T-cell (primary cell): ENCODE results near the gene E2F4. TPM values are rescaled to one million over a fixed set of nuclear protein-coding genes. Genes with fewer than 3 reads are reported as not detected.
A peak's percentile ranks its signal among the peaks of the same experiment; 100 is the strongest.

Source experiments
- ATAC-seq, 4 experiments: fragments of 200-7000 bp in 3 of 4; fragments of 150-1000 bp in 1 of 4; cut with Tn5 transposase; replicated peaks in 1 of 4; 1 replicate in 3 of 4; 2 replicates in 1 of 4; pipeline ENCODE4 v1.10.0; 2021; ENCODE audit warnings: moderate library complexity in 3 of 4, mild to moderate bottlenecking in 2 of 4, moderate number of reproducible peaks in 1 of 4
- CTCF ChIA-PET, 2 donors: fragments of 300-600 bp; sonication (Branson Sonifier 250); formaldehyde crosslinking; loops; one replicate each; lab custom pipeline; 2022; ENCODE audit warnings: antibody characterized with exemption in 2 of 2; lab: Charles Lee
- POLR2A ChIA-PET, 2 donors: fragments of 300-600 bp; sonication (Branson Sonifier 250); formaldehyde crosslinking; loops; one replicate each; lab custom pipeline; 2022; ENCODE audit warnings: antibody characterized with exemption in 2 of 2; lab: Charles Lee
- DNase-seq, 35 experiments: peaks; one replicate each; pipeline versions ENCODE4 v3.0.0 to v3.0.0-alpha.2; 2013 to 2023
- H3K27ac ChIP-seq: one replicate; pipeline ENCODE4 v1.5.1; 2013; ENCODE audit warnings: low read length
- H3K27me3 ChIP-seq, 2 experiments: replicated peaks in 1 of 2; 1 replicate in 1 of 2; 2 replicates in 1 of 2; pipeline versions ENCODE4 v1.6.1 to v1.7.0; 2013; ENCODE audit warnings: low read length in 1 of 2, mixed read lengths in 1 of 2; ENCODE audit not compliant: control insufficient read depth in 2 of 2, insufficient read depth in 2 of 2; ENCODE audit errors: extremely low read depth in 1 of 2
- H3K36me3 ChIP-seq, 2 donors: 1 replicate in 1 of 2; 2 replicates in 1 of 2; pipeline versions ENCODE4 v1.6.1 to v1.7.0; 2013; ENCODE audit warnings: low read length in 1 of 2; ENCODE audit not compliant: control insufficient read depth in 2 of 2, insufficient read depth in 1 of 2; ENCODE audit errors: extremely low read depth in 1 of 2
- H3K4me1 ChIP-seq, 2 experiments: 1 replicate in 1 of 2; 2 replicates in 1 of 2; pipeline versions ENCODE4 v1.6.1 to v1.7.0; 2013; ENCODE audit warnings: low read length in 2 of 2, mixed read lengths in 1 of 2; ENCODE audit not compliant: insufficient read depth in 2 of 2, control insufficient read depth in 1 of 2; ENCODE audit errors: extremely low read depth in 1 of 2
- H3K4me3 ChIP-seq, 2 donors: 1 replicate in 1 of 2; 2 replicates in 1 of 2; pipeline versions ENCODE4 v1.5.1 to v1.7.0; 2013; ENCODE audit warnings: mild to moderate bottlenecking in 2 of 2, low read length in 1 of 2, moderate library complexity in 1 of 2; ENCODE audit not compliant: control insufficient read depth in 1 of 2; ENCODE audit errors: extremely low read depth in 1 of 2
- H3K9me3 ChIP-seq: 2 replicates; pipeline ENCODE4 v1.7.0; 2013
- H3K27ac Mint-ChIP-seq, 2 donors: one replicate each; pipeline ENCODE4 v1.8.0; 2020 to 2021; ENCODE audit warnings: mild to moderate bottlenecking in 2 of 2, mixed read lengths in 2 of 2
- H3K27me3 Mint-ChIP-seq, 2 donors: one replicate each; pipeline ENCODE4 v1.8.0; 2021 to 2022; ENCODE audit warnings: mixed read lengths in 2 of 2
- H3K36me3 Mint-ChIP-seq: one replicate; pipeline ENCODE4 v1.8.0; 2021; ENCODE audit warnings: mixed read lengths
- H3K4me1 Mint-ChIP-seq, 3 donors: one replicate each; pipeline ENCODE4 v1.8.0; 2020 to 2022; ENCODE audit warnings: mixed read lengths in 3 of 3, mild to moderate bottlenecking in 1 of 3
- H3K4me3 Mint-ChIP-seq, 3 donors: one replicate each; pipeline ENCODE4 v1.8.0; 2020 to 2022; ENCODE audit warnings: mild to moderate bottlenecking in 3 of 3, mixed read lengths in 3 of 3, moderate library complexity in 3 of 3
- H3K9me3 Mint-ChIP-seq, 3 donors: one replicate each; pipeline ENCODE4 v1.8.0; 2020 to 2022; ENCODE audit warnings: mixed read lengths in 3 of 3
- WGBS: methylation state at CpG from one replicate; pipeline ENCODE4 v1.1.5; 2013; ENCODE audit warnings: missing lambda C conversion rate; ENCODE audit not compliant: insufficient coverage; 5-methylcytosine and 5-hydroxymethylcytosine counted together
- total RNA-seq, 35 experiments: library from RNA in 6 of 35; stranded (reverse) in 6 of 35; fragments of 120-200 nt in 1 of 35; gene quantifications; one replicate each; pipeline versions ENCODE4 v1.2.1 to v1.2.4 and lab custom pipeline; 2013 to 2026

Gene E2F4
- total RNA-seq, 5 donors from 2014 or later (not counting 1 experiment from before 2014, with no cell fraction given): 59.4 to 97.1 (median 83.1) TPM

DNA sequence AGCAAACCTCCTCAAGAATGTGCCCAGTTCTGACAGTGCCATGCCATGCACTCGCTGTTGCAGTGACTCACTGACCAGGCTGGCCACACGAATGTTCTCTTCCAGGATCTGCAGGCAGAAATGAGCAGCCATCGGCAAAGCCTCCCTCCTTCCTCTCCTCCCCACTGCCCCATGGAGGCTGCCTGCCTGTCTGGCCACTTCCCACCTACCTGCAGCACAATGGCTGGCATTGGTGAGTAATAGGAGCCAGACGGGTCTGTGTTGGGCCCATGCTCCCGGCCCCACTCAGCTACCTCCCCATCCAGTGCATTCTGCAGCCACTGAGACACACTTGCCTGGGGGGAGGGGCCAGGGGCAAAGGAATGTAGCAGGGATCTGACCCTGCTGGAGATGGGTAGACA is 5.4 kb upstream of the E2F4 start:
- WGBS: 86% methylated on average over 2 of the region's 5 CpGs
- Histone ChIP-seq H3K4me1 (peaks cover 6 to 26% of the 10 kb centered on the region in 2 experiments), H3K4me3 (no peak overlapping the region), H3K9me3 (no peaks in the 10 kb centered on the region), H3K27me3 (peaks cover 0 to 34% of the 10 kb centered on the region in 2 experiments), H3K27ac (no peak overlapping the region), H3K36me3 (no peaks in the 10 kb centered on the region)
- DNase-seq: no peak
- ChIA-PET CTCF (interaction anchor here in 1 of 2 donors (1.1 kb wide), 1 partner anchor 232 kb away, joined by 3 read pairs; no protein-coding TSS in a partner anchor), POLR2A (no interaction called here)
- no peaks in the 10 kb centered on the region for H3K9me3 Mint-ChIP-seq
- H3K27me3 Mint-ChIP-seq: peaks cover 0 to 6% of the 10 kb centered on the region in 2 donors
- H3K4me3 Mint-ChIP-seq: peak overlapping the region in 1 of 3 donors; percentile 5
- H3K36me3 Mint-ChIP-seq: no peaks in the 10 kb centered on the region
- H3K27ac Mint-ChIP-seq: no peak overlapping the region
- ATAC-seq: no peak
- peaks cover 16 to 18% (median 18%) of the 10 kb centered on the region in 3 donors for H3K4me1 Mint-ChIP-seq

DNA sequence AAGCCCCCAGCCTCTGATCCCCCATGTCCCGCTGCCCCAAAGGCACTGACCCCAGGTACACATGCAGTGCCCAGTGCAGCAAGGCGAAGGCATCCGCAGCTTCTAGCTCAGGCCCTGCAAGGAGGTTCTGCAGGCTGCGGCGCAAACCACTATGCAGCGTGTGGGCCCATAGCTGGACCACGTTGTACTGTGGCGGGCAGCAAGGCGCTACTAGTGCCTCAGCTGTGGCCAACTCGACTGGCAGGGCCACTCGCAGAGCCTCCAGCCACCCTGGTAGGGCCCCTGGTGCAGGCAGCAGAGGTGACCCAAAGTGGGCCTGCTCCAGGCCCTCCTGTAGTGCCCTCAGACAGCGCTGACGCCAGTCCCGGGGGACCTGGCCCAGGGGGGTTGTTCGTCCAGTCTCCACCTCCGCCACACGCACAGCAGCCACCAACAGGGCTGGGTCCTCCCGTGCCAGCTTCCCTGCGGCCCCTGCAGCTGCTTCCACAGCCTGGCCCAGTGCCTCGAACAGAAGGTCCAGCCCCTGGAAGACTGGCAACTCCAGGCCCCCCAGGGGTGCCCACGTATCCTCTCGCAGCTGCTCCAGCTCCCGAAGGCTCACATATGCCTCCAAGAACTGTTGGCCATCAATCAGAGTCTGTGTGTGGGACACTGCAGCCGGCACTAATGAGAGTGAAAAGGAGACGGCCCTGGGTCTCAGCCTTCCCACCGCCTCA is 4.6 kb upstream of the E2F4 start:
- H3K9me3 ChIP-seq: no peaks in the 10 kb centered on the region
- ChIA-PET CTCF (interaction anchor here in 1 of 2 donors (1.1 kb wide), 1 partner anchor 233 kb away, joined by 3 read pairs; no protein-coding TSS in a partner anchor), POLR2A (interaction anchor here in 1 of 2 donors (0.6 kb wide), 1 partner anchor 159 kb away, joined by 7 read pairs; no protein-coding TSS in a partner anchor)
- no peaks in the 10 kb centered on the region for H3K36me3 Mint-ChIP-seq
- no peaks in the 10 kb centered on the region for H3K9me3 Mint-ChIP-seq
- ATAC-seq: no peak
- H3K36me3 ChIP-seq: no peaks in the 10 kb centered on the region
- H3K27me3 ChIP-seq: peaks cover 0 to 34% of the 10 kb centered on the region in 2 experiments
- peaks cover 0 to 6% of the 10 kb centered on the region in 2 donors for H3K27me3 Mint-ChIP-seq
- H3K4me1 Mint-ChIP-seq: peaks cover 21 to 23% (median 23%) of the 10 kb centered on the region in 3 donors
- DNase-seq: no peak
- H3K4me3 ChIP-seq: no peak overlapping the region
- no peak overlapping the region for H3K27ac ChIP-seq
- H3K4me1 ChIP-seq: peaks cover 9 to 32% of the 10 kb centered on the region in 2 experiments
- H3K27ac Mint-ChIP-seq: no peak overlapping the region
- WGBS: 91% methylated on average over 25 of the region's 26 CpGs
- H3K4me3 Mint-ChIP-seq: peak overlapping the region in 1 of 3 donors; percentile 5

- ChIA-PET POLR2A (no interaction called here), CTCF (interaction anchor here in 1 of 2 donors (0.6 kb wide), 1 partner anchor 69 kb away, joined by 8 read pairs; no protein-coding TSS in a partner anchor)
- H3K4me3 ChIP-seq: no peak overlapping the region
- H3K36me3 ChIP-seq: peaks cover 0 to 4% of the 10 kb centered on the region in 2 donors
- H3K27ac Mint-ChIP-seq: no peak overlapping the region
- H3K4me3 Mint-ChIP-seq: no peak overlapping the region
- peaks cover 0 to 34% of the 10 kb centered on the region in 2 experiments for H3K27me3 ChIP-seq
- peaks cover 0 to 6% of the 10 kb centered on the region in 2 donors for H3K27me3 Mint-ChIP-seq
- no peaks in the 10 kb centered on the region for H3K9me3 Mint-ChIP-seq
- no peak overlapping the region for H3K27ac ChIP-seq
- H3K4me1 Mint-ChIP-seq: peaks cover 27 to 33% (median 32%) of the 10 kb centered on the region in 3 donors
- no peaks in the 10 kb centered on the region for H3K9me3 ChIP-seq
- peaks cover 5 to 36% of the 10 kb centered on the region in 2 experiments for H3K4me1 ChIP-seq
- WGBS: 35% methylated on average over 2 of the region's 4 CpGs
- H3K36me3 Mint-ChIP-seq: no peaks in the 10 kb centered on the region
- ATAC-seq (no peak), DNase-seq (no peak)
These were observed 3.6 kb upstream of the E2F4 start for GRCh38 chr16:67188323-67188722.

- H3K27ac Mint-ChIP-seq: no peak overlapping the region
- H3K9me3 ChIP-seq: no peaks in the 10 kb centered on the region
- no peak overlapping the region for H3K27ac ChIP-seq
- H3K36me3 ChIP-seq: peaks cover 0 to 4% of the 10 kb centered on the region in 2 donors
- H3K36me3 Mint-ChIP-seq: peaks cover under 1% of the 10 kb centered on the region
- H3K27me3 Mint-ChIP-seq: peaks cover 0 to 6% of the 10 kb centered on the region in 2 donors
- no peak overlapping the region for H3K4me3 Mint-ChIP-seq
- H3K4me1 ChIP-seq: peaks cover 5 to 40% of the 10 kb centered on the region in 2 experiments
- ATAC-seq: no peak
- H3K4me1 Mint-ChIP-seq: peaks cover 32 to 38% (median 36%) of the 10 kb centered on the region in 3 donors
- WGBS: 92% methylated on average over 12 of the region's 15 CpGs
- no peak overlapping the region for H3K4me3 ChIP-seq
- peaks cover 0 to 34% of the 10 kb centered on the region in 2 experiments for H3K27me3 ChIP-seq
- ChIA-PET POLR2A (no interaction called here), CTCF (no interaction called here)
- DNase-seq: no peak
- no peaks in the 10 kb centered on the region for H3K9me3 Mint-ChIP-seq
These were observed 3.2 kb upstream of the E2F4 start for GRCh38 chr16:67188798-67189197.

DNA sequence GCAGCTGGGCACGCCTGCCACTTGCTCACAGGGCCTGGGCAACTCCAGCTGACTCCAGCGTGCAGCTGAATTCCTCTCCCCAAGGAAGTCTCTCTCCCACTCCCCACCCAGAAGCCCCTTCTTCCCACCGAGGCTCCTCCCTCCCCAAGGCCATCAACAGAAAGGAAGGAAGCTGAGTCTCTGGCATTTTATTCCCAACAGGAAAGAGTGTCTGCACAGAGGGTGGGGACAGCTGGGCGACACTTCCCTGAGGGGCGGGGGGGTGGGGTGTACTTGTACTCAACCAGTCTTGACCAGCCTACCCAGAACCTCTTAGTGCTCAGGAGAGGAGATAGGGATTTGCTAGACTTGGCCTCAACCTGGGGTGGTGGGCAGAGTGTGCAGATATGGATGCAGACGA is 1.9 kb upstream of the E2F4 start, which contains the start of gene EXOC3L1:
EXOC3L1 (minus strand) TSS at position 96 of the 400 bp plus-strand sequence. CDS start 460 bp downstream, outside the sequence.
- Histone ChIP-seq H3K4me1 (peaks cover 5 to 45% of the 10 kb centered on the region in 2 experiments), H3K27ac (no peak within 1 kb of the TSS), H3K36me3 (peaks cover 7 to 15% of the 10 kb centered on the region in 2 donors), H3K4me3 (no peak within 1 kb of the TSS), H3K27me3 (peaks cover 0 to 33% of the 10 kb centered on the region in 2 experiments), H3K9me3 (no peaks in the 10 kb centered on the region)
- H3K9me3 Mint-ChIP-seq: no peaks in the 10 kb centered on the region
- H3K4me1 Mint-ChIP-seq: peaks cover 34 to 42% (median 39%) of the 10 kb centered on the region in 3 donors
- ATAC-seq (no peak), DNase-seq (no peak)
- H3K27ac Mint-ChIP-seq: no peak within 1 kb of the TSS
- WGBS: 82% methylated on average over 3 of the region's 6 CpGs
- POLR2A ChIA-PET: no interaction called here
- CTCF ChIA-PET: interaction anchor here (0.5 to 0.7 kb wide), 2 partner anchors 22 to 43 kb away, joined by 3 read pairs; no protein-coding TSS in a partner anchor
- peaks cover 0 to 6% of the 10 kb centered on the region in 2 donors for H3K27me3 Mint-ChIP-seq
- H3K36me3 Mint-ChIP-seq: peaks cover 3% of the 10 kb centered on the region
- peak within 1 kb of the TSS in 1 of 3 donors; percentile 87 for H3K4me3 Mint-ChIP-seq
